NCI-H460 (cell line): ENCODE measurements around the gene GRK5. TPM values are rescaled to one million over a fixed set of nuclear protein-coding genes. Genes with fewer than 3 reads are reported as not detected.
"Not testable (repeated sequence)": the region's sequence is repeated elsewhere in the genome, so short reads cannot be mapped to it uniquely, and the experiment has no call there.

ENCODE experiments used
- DNase-seq: peaks from one replicate; pipeline ENCODE4 v3.0.0-alpha.2; 2016; ENCODE audit warnings: low read depth; ENCODE audit errors: extremely low read depth
- total RNA-seq: library from RNA; depleted of rRNA; stranded (reverse); fragments of >200 nt; shearing (Covaris generic); gene quantifications from 2 replicates; pipeline ENCODE4 v1.2.3, GENCODE V29; 2014

GRK5 gene
- total RNA-seq, 1 experiment from 2014 or later, result 0.79 TPM

DNA sequence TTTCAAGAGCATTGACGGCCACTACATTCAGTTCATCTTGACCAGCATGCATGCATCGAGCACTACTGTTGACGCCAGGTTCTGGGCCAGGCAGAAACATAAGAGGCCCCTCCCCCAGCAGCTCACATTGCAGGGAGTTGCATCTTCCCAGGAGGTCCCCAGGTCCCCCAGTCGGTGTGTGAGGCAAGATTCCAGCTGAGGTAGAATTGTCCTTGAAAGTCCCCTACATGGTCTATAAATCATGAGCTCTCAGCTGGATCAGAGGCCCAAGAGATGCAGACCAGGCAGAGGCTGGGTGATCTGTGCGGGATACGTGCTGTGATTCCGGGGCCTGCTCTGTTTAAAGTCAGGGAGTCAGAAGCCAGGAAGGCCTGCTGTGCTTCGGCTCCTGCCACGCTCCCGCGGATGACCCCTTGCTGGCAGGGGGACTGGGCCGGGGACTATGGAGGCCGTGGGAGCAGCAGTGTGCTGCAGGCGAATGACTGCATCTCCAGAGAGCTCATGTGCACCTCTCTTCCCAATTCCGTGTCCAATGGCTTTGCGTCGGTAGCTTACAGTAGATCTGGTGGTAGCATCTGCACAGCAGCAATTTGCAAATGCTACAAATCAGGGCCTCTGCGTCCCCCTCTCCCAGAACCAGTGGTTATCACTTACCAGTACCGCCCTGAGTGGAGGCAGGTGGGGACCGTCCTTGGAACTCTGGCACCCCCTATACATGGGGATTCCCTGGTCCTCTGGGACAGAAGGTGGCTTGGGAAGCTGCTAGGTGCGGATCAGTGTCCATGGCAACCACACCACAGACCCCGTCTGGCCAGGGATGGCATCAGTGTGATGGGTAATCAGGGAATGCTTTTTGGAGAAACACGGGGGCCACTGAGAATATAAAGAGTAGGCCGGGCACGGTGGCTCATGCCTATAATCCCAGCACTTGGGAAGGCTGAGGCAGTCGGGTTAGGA is 241.5 kb downstream of the GRK5 start:
- DNase-seq, result no peak

DNA sequence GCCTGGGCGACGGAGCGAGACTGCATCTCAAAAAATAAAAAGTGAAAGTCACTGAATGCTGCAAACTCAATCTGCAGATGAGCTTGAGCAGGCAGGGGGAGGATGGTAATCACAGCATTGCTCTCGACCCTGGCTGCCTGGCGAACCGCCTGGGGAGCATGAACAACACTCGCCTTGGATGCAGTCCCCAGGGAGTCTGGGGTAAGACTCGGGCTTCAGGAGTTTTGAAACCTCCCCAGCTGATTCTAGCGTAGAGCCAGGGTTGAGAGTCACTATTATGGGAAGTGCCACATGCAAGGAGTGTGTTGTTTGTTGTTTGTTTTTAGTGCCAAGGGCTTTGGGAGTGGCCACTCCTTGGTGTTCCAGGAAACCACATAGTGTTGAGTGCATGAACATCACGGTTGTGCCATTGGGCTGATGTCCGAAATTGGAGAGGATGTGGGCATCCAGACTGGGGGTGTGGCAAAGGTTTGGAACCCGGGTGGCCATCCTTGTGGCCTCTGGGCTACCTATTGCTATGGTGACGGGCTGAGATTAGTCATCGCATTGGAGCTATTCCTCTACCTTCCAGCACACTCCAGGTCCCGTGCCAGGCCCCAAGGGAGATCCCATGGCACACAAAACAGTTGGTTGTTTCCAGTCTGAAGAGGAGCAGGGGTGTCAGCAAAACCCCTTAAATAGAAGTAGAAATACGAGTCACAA is 242.5 kb downstream of the GRK5 start:
- no peak for DNase-seq

- no peak for DNase-seq
Observed at GRCh38 chr10:119450606-119451299, 243.4 kb downstream of the GRK5 start.

DNA sequence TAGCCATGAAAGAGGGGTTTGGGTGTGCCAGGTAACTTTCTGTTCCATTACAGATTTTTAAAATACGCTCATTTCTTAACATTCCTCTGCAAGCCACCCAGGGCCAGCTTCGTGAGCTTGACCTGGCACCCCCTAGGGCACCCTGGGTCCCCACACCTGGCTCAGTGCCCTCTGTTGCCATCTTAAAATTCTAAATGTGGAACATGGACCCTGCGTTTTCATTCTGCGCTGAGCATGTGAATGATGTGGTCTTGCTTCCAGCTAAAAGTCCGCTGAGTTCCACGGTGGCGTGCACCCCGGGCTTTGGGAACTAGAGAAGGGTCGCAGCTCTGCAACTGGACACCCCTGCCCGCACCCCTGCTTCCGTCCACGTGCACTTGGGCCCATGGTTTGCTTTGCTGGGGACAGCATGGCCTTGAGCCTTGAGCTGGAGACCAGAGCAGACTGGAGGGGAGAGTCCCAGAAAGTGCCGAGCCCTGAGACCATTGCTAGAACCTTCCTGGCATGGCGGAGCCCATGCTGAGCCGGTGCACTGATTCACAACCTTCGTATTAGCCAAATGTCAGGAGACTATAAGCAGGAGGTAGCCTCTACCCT is 244.0 kb downstream of the GRK5 start:
- no peak for DNase-seq

GRCh38 chr10:119452396-119452795 is 245.0 kb downstream of the GRK5 start:
- no peak for DNase-seq

GRCh38 chr10:119453313-119453712 is 245.9 kb downstream of the GRK5 start:
- no peak for DNase-seq

GRCh38 chr10:119454316-119454715 is 246.9 kb downstream of the GRK5 start:
- DNase-seq, result no peak

DNA sequence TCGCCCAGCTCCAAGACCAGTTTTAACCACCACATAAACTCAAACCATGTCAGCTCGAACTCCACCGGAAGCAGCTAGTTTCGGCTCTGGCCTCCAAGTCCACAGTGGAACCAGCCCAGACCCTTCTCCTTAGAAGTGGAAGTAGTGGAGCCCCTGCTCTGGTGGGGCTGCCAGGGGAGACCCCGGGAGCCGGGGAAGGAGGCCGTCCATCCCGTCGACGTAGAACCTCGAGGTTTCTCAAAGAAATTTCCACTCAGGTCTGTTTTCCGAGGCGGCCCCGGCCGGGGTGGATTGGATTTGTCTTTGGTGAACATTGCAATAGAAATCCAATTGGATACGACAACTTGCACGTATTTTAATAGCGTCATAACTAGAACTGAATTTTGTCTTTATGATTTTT is 247.6 kb downstream of the GRK5 start:
- no peak for DNase-seq

GRCh38 chr10:119455609-119456434 is 248.5 kb downstream of the GRK5 start:
- no peak for DNase-seq

DNA sequence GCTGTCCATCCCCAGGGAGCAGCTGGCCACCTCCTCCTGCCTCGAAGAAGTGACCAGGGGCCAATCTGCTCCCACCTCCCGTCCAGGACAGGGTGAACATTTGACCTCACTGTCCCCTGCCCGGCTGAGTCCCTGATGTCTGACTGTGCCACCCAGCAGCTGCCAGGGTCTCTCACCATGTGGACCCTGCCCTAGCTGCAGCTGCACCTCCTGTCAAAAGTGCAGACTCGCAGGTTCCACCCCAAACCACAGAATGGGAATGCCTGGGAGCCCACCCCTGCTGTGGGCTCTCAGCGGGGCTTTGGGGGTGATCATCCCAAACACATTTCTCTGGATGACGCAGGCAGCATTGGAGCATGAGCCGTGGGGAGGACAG is 249.1 kb downstream of the GRK5 start:
- DNase-seq, result no peak

- no peak for DNase-seq
Observed at GRCh38 chr10:119457966-119458766, 250.8 kb downstream of the GRK5 start.

DNA sequence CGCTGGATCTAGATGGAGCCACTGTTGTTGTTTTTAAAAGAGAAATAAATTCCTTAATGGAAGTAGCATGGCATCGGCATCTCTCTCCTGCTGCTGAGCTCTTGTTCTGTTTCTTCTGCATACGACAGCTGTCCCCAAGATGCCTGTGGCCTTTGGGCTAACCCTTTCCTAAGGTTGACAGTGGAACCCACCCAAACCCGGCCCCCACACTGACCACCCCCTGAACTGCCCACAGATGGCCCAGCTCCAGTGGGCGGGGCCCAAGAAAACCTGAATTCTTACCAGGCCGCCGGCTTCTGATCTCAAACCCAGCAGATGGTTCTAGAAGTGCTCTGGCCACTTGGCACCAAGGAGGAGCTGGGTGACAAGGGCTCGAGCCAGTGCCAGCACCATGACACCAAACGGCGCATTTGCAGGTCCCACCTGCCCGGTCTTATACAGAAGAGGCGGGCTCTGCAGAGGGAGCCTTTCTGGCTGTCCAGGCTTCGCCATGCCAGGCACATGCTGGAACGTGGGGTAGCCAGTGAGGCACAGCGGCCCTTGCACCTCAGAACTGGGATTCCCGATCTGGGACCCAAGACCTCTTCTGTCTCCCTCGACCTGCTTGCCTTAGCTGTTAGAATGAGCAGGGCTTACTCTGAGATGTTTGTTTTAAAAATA is 252.4 kb downstream of the GRK5 start:
- DNase-seq, result no peak

GRCh38 chr10:119460369-119461195 is 253.2 kb downstream of the GRK5 start:
- no peak for DNase-seq

GRCh38 chr10:119461380-119461779 is 254.0 kb downstream of the GRK5 start:
- DNase-seq, result no peak

- DNase-seq, result no peak
Observed at GRCh38 chr10:119461923-119462322, 254.6 kb downstream of the GRK5 start.

- no peak for DNase-seq
Observed at GRCh38 chr10:119462773-119463172, 255.4 kb downstream of the GRK5 start.

GRCh38 chr10:119463195-119463594 is 255.8 kb downstream of the GRK5 start:
- DNase-seq, result not testable (repeated sequence)

- DNase-seq, result no peak
Observed at GRCh38 chr10:119465085-119465484, 257.7 kb downstream of the GRK5 start.
